CD1c-positive myeloid dendritic cell (primary cell): ENCODE data around the gene ATF3.

Source experiments
- DNase-seq: peaks from one replicate; pipeline ENCODE4 v3.0.0-alpha.2; 2016; ENCODE audit errors: extremely low spot score

Gene ATF3

GRCh38 chr1:212608959-212609700, 569 bp downstream of the ATF3 start:
- peak; percentile 72 for DNase-seq

GRCh38 chr1:212609701-212610574, 1.4 kb downstream of the ATF3 start:
- DNase-seq = peak; percentile 38

- DNase-seq = no peak
Observed at GRCh38 chr1:212610575-212610967, 2.0 kb downstream of the ATF3 start.

- DNase-seq = no peak
Observed at GRCh38 chr1:212611000-212611948, 2.7 kb downstream of the ATF3 start.

GRCh38 chr1:212612041-212612961, 3.7 kb downstream of the ATF3 start:
- no peak for DNase-seq

GRCh38 chr1:212613440-212614335, 5.1 kb downstream of the ATF3 start:
- no peak for DNase-seq

GRCh38 chr1:212614453-212615200, 6.1 kb downstream of the ATF3 start:
- DNase-seq = peak; percentile 38

- no peak for DNase-seq
Observed at GRCh38 chr1:212615201-212615470, 6.6 kb downstream of the ATF3 start.

GRCh38 chr1:212618466-212619210, 10.1 kb downstream of the ATF3 start:
- no peak for DNase-seq

GRCh38 chr1:212620293-212620692, 11.7 kb downstream of the ATF3 start:
- no peak for DNase-seq

GRCh38 chr1:212621043-212621948, 12.7 kb downstream of the ATF3 start:
- peak; percentile 30 for DNase-seq

- no peak for DNase-seq
Observed at GRCh38 chr1:212621949-212622305, 13.4 kb downstream of the ATF3 start.

- DNase-seq = no peak
Observed at GRCh38 chr1:212622467-212622866, 13.9 kb downstream of the ATF3 start.

GRCh38 chr1:212622906-212623305, 14.3 kb downstream of the ATF3 start:
- no peak for DNase-seq

- DNase-seq = no peak
Observed at GRCh38 chr1:212623603-212624002, 15.0 kb downstream of the ATF3 start.

GRCh38 chr1:212624976-212625501, 16.5 kb downstream of the ATF3 start:
- DNase-seq = no peak

- DNase-seq = no peak
Observed at GRCh38 chr1:212625781-212626450, 17.4 kb downstream of the ATF3 start.
